ENCODE data around the gene UBE2V1. TPM values are rescaled to one million over a fixed set of nuclear protein-coding genes. Genes with fewer than 3 reads are reported as not detected.

UBE2V1 gene
- total and polyA plus RNA-seq, 2 of the 13 experiments (the other 11 are each of a cell fraction or from before 2014, with no cell fraction given): 81.3 to 132 TPM

GRCh38 chr20:50071039-50071888 lies 41.7 kb downstream of the UBE2V1 start (continued):
- peak; percentile 100 for TF ChIP-seq CTCF (CRISPR knock-in tag; IDR thresholded peaks at IDR 0.05)
- TF ChIP-seq HNRNPLL (IDR thresholded peaks at IDR 0.05; ENCODE audit: low read depth, low read length, poor library complexity, severe bottlenecking): peak; percentile 63
- TF ChIP-seq NR2F2 (IDR thresholded peaks at IDR 0.05; ENCODE audit: borderline replicate concordance, low read depth): no peak; the same call in 1 of the 2 replicates
- peak; percentile 69; the same call in 1 of the 2 replicates for TF ChIP-seq ZNF547 (CRISPR knock-in tag; IDR thresholded peaks at IDR 0.05)
- no peak for TF ChIP-seq GPN1 (CRISPR knock-in tag; IDR thresholded peaks at IDR 0.05; ENCODE audit: borderline replicate concordance)
- no peak; the same call in 1 of the 2 replicates for TF ChIP-seq ZNF761 (CRISPR knock-in tag; conservative IDR thresholded peaks at IDR 0.05)
- peak; percentile 97 for TF ChIP-seq ZNF605 (CRISPR knock-in tag; IDR thresholded peaks at IDR 0.05)
- peak; percentile 98 for TF ChIP-seq BORCS8-MEF2B (CRISPR knock-in tag; IDR thresholded peaks at IDR 0.05)
- peak; percentile 92; the same call in 1 of the 2 replicates for TF ChIP-seq MEIS1 (CRISPR knock-in tag; IDR thresholded peaks at IDR 0.05; ENCODE audit: borderline replicate concordance)
- TF ChIP-seq ZC3H4 (CRISPR knock-in tag; IDR thresholded peaks at IDR 0.05; ENCODE audit: borderline replicate concordance): no peak
- TF ChIP-seq POLR2A (IDR thresholded peaks at IDR 0.05; ENCODE audit: insufficient read depth in 1 of 2, low read depth in 2 of 2, low read length in 2 of 2): no peak
- no peak for TF ChIP-seq TCF12 (IDR thresholded peaks at IDR 0.05)
- no peak for TF ChIP-seq TCF12 (CRISPR knock-in tag; IDR thresholded peaks at IDR 0.05)
- no peak for TF ChIP-seq PLRG1 (conservative IDR thresholded peaks at IDR 0.05)
- no peak for TF ChIP-seq ZFAT (CRISPR knock-in tag; conservative IDR thresholded peaks at IDR 0.05)
- TF ChIP-seq, protein P1, sequence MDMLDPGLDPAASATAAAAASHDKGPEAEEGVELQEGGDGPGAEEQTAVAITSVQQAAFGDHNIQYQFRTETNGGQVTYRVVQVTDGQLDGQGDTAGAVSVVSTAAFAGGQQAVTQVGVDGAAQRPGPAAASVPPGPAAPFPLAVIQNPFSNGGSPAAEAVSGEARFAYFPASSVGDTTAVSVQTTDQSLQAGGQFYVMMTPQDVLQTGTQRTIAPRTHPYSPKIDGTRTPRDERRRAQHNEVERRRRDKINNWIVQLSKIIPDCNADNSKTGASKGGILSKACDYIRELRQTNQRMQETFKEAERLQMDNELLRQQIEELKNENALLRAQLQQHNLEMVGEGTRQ (IDR thresholded peaks at IDR 0.05; ENCODE audit: low read depth, low read length): no peak
- TF ChIP-seq, protein P1 (CRISPR knock-in tag; IDR thresholded peaks at IDR 0.05; ENCODE audit: borderline replicate concordance): no peak
- no peak for TF ChIP-seq ZNF251 (CRISPR knock-in tag; IDR thresholded peaks at IDR 0.05)
- no peak for TF ChIP-seq CHD2 (IDR thresholded peaks at IDR 0.05; ENCODE audit: low read depth, low read length)
- TF ChIP-seq HNRNPUL1 (IDR thresholded peaks at IDR 0.05; ENCODE audit: low read depth, low read length): no peak
- no peak for TF ChIP-seq PRPF4 (IDR thresholded peaks at IDR 0.05; ENCODE audit: low read depth, low read length, poor library complexity, severe bottlenecking)
- peak; percentile 98; the same call in 1 of the 2 replicates for TF ChIP-seq ZNF580 (CRISPR knock-in tag; IDR thresholded peaks at IDR 0.05; ENCODE audit: borderline replicate concordance, low read depth)
- peak; percentile 98; the same call in 1 of the 2 replicates for TF ChIP-seq TSC22D2 (CRISPR knock-in tag; IDR thresholded peaks at IDR 0.05; ENCODE audit: borderline replicate concordance)
- no peak; the same call in 1 of the 2 replicates for TF ChIP-seq DR1 (CRISPR knock-in tag; IDR thresholded peaks at IDR 0.05)
- peak; percentile 76; the same call in 1 of the 2 replicates for TF ChIP-seq SOX5 (CRISPR knock-in tag; IDR thresholded peaks at IDR 0.05; ENCODE audit: borderline replicate concordance)
- TF ChIP-seq SIX1 (CRISPR knock-in tag; IDR thresholded peaks at IDR 0.05; ENCODE audit: borderline replicate concordance): no peak
- TF ChIP-seq, protein P2, sequence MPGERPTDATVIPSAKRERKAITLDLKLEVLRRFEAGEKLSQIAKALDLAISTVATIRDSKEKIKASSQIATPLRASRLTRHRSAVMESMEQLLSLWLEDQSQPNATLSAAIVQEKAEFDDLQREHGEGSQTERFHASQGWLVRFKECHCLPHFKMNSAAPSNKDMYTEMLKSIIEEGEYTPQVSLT (CRISPR knock-in tag; IDR thresholded peaks at IDR 0.05; ENCODE audit: borderline replicate concordance, low read depth): no peak
